WI38 (cell line): Measurements from ENCODE around the gene AOAH.

ENCODE experiments used
- H3K4me3 ChIP-seq: 2 replicates; pipeline ENCODE4 v1.5.1; 2011; ENCODE audit warnings: low read depth, mild to moderate bottlenecking, control low read depth, low read length
- TF ChIP-seq, protein P1 (sequence below): IDR thresholded peaks from 2 replicates; pipeline ENCODE4 v1.5.1; 2012; ENCODE audit warnings: low read depth, mild to moderate bottlenecking, control low read depth, low read length

Gene AOAH, protein sequence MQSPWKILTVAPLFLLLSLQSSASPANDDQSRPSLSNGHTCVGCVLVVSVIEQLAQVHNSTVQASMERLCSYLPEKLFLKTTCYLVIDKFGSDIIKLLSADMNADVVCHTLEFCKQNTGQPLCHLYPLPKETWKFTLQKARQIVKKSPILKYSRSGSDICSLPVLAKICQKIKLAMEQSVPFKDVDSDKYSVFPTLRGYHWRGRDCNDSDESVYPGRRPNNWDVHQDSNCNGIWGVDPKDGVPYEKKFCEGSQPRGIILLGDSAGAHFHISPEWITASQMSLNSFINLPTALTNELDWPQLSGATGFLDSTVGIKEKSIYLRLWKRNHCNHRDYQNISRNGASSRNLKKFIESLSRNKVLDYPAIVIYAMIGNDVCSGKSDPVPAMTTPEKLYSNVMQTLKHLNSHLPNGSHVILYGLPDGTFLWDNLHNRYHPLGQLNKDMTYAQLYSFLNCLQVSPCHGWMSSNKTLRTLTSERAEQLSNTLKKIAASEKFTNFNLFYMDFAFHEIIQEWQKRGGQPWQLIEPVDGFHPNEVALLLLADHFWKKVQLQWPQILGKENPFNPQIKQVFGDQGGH

GRCh38 chr7:36723951-36724664 is at the start of gene AOAH:
Gene AOAH (minus strand): TSS chr7:36724494. CDS start chr7:36724148, 346 bp downstream.
- TF ChIP-seq, protein P1, sequence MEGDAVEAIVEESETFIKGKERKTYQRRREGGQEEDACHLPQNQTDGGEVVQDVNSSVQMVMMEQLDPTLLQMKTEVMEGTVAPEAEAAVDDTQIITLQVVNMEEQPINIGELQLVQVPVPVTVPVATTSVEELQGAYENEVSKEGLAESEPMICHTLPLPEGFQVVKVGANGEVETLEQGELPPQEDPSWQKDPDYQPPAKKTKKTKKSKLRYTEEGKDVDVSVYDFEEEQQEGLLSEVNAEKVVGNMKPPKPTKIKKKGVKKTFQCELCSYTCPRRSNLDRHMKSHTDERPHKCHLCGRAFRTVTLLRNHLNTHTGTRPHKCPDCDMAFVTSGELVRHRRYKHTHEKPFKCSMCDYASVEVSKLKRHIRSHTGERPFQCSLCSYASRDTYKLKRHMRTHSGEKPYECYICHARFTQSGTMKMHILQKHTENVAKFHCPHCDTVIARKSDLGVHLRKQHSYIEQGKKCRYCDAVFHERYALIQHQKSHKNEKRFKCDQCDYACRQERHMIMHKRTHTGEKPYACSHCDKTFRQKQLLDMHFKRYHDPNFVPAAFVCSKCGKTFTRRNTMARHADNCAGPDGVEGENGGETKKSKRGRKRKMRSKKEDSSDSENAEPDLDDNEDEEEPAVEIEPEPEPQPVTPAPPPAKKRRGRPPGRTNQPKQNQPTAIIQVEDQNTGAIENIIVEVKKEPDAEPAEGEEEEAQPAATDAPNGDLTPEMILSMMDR = no peak
- no peak within 1 kb of the TSS for H3K4me3 ChIP-seq

GRCh38 chr7:36766451-36766850 is 42.2 kb upstream of the AOAH start:
- TF ChIP-seq, protein P1 = no peak
- H3K4me3 ChIP-seq = no peak overlapping the region

DNA sequence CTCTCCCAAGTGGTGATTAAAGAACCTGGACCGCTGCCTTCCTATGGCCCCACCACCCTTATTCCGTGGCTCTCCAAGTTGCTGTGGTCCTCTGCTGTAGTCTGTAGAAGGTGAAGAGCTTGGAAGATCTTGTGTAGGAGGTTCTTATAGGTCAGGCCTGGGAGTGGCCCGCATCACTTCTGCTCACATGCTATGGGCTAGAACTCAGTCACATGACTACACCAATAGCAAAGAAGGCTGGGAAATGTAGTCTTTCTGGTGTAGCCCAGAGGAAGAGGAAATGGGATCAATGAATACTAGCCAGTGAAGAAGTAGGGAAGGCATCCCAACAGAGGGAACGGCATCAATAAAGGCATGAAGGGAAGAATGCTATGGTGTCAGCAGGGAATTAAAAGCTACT is 41.3 kb upstream of the AOAH start:
- no peak overlapping the region for H3K4me3 ChIP-seq
- TF ChIP-seq, protein P1 = no peak

- TF ChIP-seq, protein P1 = no peak
- H3K4me3 ChIP-seq = no peak overlapping the region
Observed at GRCh38 chr7:36764929-36765328, 40.6 kb upstream of the AOAH start.

DNA sequence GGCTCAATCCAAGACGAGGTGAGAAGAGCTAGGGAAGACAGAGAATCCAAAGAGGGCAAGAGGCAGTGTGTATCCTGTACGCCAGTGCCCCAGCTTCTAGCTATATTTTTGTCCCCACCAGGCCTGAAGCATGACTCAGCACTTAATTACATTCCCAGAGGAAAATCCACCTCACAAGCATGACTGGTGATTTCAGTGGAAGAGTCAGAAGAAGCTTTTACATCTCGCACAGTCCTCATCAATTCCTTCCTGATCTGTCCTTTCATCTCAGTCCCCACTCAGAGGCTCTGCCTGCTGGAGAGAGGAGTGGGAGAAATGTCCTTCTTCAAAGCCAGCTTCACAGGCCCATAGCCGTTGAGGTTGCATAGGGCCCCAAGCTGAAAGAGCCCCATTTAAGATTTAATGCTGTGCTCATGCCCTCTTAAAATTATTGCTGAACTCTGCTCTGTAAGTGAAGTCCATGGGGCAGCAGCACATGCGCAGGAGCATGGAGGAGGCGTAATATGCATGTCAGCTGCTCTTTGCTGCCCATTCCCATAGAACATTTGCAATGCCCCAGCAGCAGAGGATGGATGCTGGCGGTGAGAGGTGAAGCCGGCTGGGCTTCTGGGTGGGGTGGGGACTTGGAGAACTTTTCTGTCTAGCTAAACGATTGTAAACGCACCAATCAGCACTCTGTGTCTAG is 39.0 kb upstream of the AOAH start:
- H3K4me3 ChIP-seq = no peak overlapping the region
- TF ChIP-seq, protein P1 = no peak

GRCh38 chr7:36762394-36762793 is 38.1 kb upstream of the AOAH start:
- TF ChIP-seq, protein P1 = no peak
- H3K4me3 ChIP-seq = no peak overlapping the region
